OCI-LY1 (cell line): Measurements from ENCODE around the gene SAMD8.

ENCODE experiments used
- H2AFZ ChIP-seq: fragments of 200-600 bp; sonication (generic), shearing (Covaris generic); 2 replicates; pipeline ENCODE4 v1.6.0; 2014; ENCODE audit warnings: antibody characterized with exemption, mild to moderate bottlenecking, low read length
- H3F3A ChIP-seq: fragments of 200-600 bp; sonication (generic), shearing (Covaris generic); 2 replicates; pipeline ENCODE4 v1.6.0; 2014; ENCODE audit warnings: mild to moderate bottlenecking, antibody characterized with exemption, low read length, moderate library complexity; ENCODE audit not compliant: insufficient read depth
- H3K27ac ChIP-seq: fragments of 200-600 bp; sonication (generic); 2 replicates; pipeline ENCODE4 v1.5.1; 2014; ENCODE audit warnings: low read length, mixed run types, mild to moderate bottlenecking, low read depth; ENCODE audit not compliant: poor library complexity, severe bottlenecking
- H3K27me3 ChIP-seq: fragments of 200-600 bp; sonication (generic); 2 replicates; pipeline ENCODE4 v1.6.0; 2014; ENCODE audit warnings: antibody characterized with exemption, mild to moderate bottlenecking, low read length, moderate library complexity; ENCODE audit not compliant: insufficient read depth
- H3K36me3 ChIP-seq: fragments of 200-600 bp; sonication (generic); 2 replicates; pipeline ENCODE4 v1.6.1; 2014; ENCODE audit warnings: mild to moderate bottlenecking, antibody characterized with exemption, low read length, moderate library complexity, mixed read lengths; ENCODE audit not compliant: insufficient read depth
- H3K4me1 ChIP-seq: fragments of 200-600 bp; sonication (generic); 2 replicates; pipeline ENCODE4 v1.5.1; 2014; ENCODE audit warnings: mild to moderate bottlenecking, low read length, moderate library complexity; ENCODE audit not compliant: insufficient read depth, severe bottlenecking
- H3K4me2 ChIP-seq: fragments of 200-600 bp; sonication (generic), shearing (Covaris generic); 2 replicates; pipeline ENCODE4 v1.6.1; 2014; ENCODE audit warnings: low read length
- H3K4me3 ChIP-seq: fragments of 200-600 bp; sonication (generic); 2 replicates; pipeline ENCODE4 v1.5.1; 2014; ENCODE audit warnings: low read length, low read depth, mild to moderate bottlenecking, mixed read lengths; ENCODE audit not compliant: poor library complexity, severe bottlenecking
- H3K79me2 ChIP-seq: fragments of 200-600 bp; shearing (Covaris generic); 2 replicates; pipeline ENCODE4 v1.6.1; 2016; ENCODE audit warnings: mixed run types, low read length, mixed read lengths; ENCODE audit not compliant: insufficient read depth
- H3K9ac ChIP-seq: fragments of 200-600 bp; sonication (generic), shearing (Covaris generic); 2 replicates; pipeline ENCODE4 v1.6.1; 2014; ENCODE audit warnings: mild to moderate bottlenecking, low read length, mixed read lengths
- H3K9me2 ChIP-seq: fragments of 200-600 bp; sonication (generic), shearing (Covaris generic); 2 replicates; pipeline ENCODE4 v1.6.1; 2014; ENCODE audit warnings: low read depth, mild to moderate bottlenecking, low read length, mixed read lengths
- H3K9me3 ChIP-seq: fragments of 200-600 bp; shearing (Covaris generic); 2 replicates; pipeline ENCODE4 v1.6.1; 2014; ENCODE audit warnings: low read length, mixed read lengths
- H4K20me1 ChIP-seq: fragments of 200-600 bp; sonication (generic), shearing (Covaris generic); 2 replicates; pipeline ENCODE4 v1.6.0; 2016; ENCODE audit warnings: mild to moderate bottlenecking, low read length; ENCODE audit not compliant: insufficient read depth
- EZH2 ChIP-seq: fragments of 200-600 bp; sonication (generic), shearing (Covaris generic); IDR thresholded peaks from 2 replicates; pipeline ENCODE4 v1.8.0; 2017; ENCODE audit warnings: borderline replicate concordance, mixed run types, mild to moderate bottlenecking, antibody characterized with exemption, low read length, moderate library complexity, mixed read lengths
- TF ChIP-seq, protein P1 (sequence below): fragments of 200-600 bp; sonication (generic), shearing (Covaris generic); IDR thresholded peaks from 2 replicates; pipeline ENCODE4 v1.5.1; 2017; ENCODE audit warnings: mild to moderate bottlenecking, antibody characterized with exemption, low read length, moderate library complexity, mixed read lengths

SAMD8 gene

DNA sequence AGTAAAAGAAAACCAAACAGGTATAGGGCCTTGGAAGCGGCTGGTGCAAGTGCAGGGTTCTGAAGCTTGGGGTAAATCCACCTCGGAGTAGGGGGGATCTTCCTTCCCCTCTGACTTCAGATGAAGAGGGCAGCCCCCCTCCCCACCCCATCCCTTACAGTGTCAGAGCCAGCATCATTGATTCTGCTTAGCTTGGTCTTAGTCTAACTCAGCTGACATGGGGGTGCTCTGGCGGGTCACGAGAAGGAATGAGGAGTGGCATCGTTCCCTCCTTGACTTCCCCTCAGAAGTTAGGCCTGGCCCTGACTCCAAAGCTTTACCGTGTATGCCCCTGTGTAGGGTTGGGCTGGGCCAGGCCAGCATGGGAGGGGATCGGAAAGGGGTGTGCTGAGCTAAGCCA, 44.2 kb upstream of the SAMD8 start:
- H3K9me2 ChIP-seq, result no peaks in the 10 kb centered on the region
- TF ChIP-seq EZH2, result no peak
- TF ChIP-seq, protein P1, sequence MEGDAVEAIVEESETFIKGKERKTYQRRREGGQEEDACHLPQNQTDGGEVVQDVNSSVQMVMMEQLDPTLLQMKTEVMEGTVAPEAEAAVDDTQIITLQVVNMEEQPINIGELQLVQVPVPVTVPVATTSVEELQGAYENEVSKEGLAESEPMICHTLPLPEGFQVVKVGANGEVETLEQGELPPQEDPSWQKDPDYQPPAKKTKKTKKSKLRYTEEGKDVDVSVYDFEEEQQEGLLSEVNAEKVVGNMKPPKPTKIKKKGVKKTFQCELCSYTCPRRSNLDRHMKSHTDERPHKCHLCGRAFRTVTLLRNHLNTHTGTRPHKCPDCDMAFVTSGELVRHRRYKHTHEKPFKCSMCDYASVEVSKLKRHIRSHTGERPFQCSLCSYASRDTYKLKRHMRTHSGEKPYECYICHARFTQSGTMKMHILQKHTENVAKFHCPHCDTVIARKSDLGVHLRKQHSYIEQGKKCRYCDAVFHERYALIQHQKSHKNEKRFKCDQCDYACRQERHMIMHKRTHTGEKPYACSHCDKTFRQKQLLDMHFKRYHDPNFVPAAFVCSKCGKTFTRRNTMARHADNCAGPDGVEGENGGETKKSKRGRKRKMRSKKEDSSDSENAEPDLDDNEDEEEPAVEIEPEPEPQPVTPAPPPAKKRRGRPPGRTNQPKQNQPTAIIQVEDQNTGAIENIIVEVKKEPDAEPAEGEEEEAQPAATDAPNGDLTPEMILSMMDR, result no peak
- no peak overlapping the region for H3K4me2 ChIP-seq
- H3K9ac ChIP-seq, result no peak overlapping the region
- no peaks in the 10 kb centered on the region for H3K9me3 ChIP-seq
- peaks cover 5% of the 10 kb centered on the region for H3K4me1 ChIP-seq
- no peak overlapping the region for H2AFZ ChIP-seq
- no peaks in the 10 kb centered on the region for H3F3A ChIP-seq
- no peak overlapping the region for H3K4me3 ChIP-seq
- no peaks in the 10 kb centered on the region for H4K20me1 ChIP-seq
- H3K27ac ChIP-seq, result no peak overlapping the region
- no peaks in the 10 kb centered on the region; the same call in 1 of the 2 replicates for H3K36me3 ChIP-seq
- no peaks in the 10 kb centered on the region for H3K79me2 ChIP-seq
- no peaks in the 10 kb centered on the region; the same call in 1 of the 2 replicates for H3K27me3 ChIP-seq

DNA sequence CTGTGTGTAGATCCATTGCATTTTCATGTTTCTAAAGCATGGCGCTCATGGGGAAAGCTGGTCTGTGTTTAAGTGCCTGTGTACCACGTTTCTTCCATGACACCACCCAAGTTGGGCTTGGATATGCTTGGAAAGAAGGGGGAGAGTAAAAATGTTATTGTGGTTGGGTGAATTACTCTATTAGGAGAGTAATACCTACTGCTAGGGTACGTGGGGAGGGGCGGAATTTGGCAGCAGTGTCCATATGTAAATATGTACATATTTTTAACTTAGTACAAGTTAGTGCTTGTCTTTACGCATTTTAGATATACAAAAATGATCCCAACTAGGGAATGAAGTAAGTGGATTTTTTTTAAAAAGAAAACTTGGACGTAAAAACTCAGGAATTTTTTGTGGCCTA, 42.9 kb upstream of the SAMD8 start:
- Histone ChIP-seq H4K20me1 (no peaks in the 10 kb centered on the region), H3K9me2 (no peaks in the 10 kb centered on the region), H3K4me2 (no peak overlapping the region), H3K9ac (no peak overlapping the region), H3K4me1 (peaks cover 5% of the 10 kb centered on the region), H3K27me3 (no peaks in the 10 kb centered on the region; the same call in 1 of the 2 replicates), H3K9me3 (no peaks in the 10 kb centered on the region), H3K27ac (no peak overlapping the region), H3K4me3 (no peak overlapping the region), H3F3A (no peaks in the 10 kb centered on the region), H2AFZ (no peak overlapping the region), H3K79me2 (no peaks in the 10 kb centered on the region), H3K36me3 (no peaks in the 10 kb centered on the region; the same call in 1 of the 2 replicates)
- TF ChIP-seq, protein P1, result no peak
- no peak for TF ChIP-seq EZH2

DNA sequence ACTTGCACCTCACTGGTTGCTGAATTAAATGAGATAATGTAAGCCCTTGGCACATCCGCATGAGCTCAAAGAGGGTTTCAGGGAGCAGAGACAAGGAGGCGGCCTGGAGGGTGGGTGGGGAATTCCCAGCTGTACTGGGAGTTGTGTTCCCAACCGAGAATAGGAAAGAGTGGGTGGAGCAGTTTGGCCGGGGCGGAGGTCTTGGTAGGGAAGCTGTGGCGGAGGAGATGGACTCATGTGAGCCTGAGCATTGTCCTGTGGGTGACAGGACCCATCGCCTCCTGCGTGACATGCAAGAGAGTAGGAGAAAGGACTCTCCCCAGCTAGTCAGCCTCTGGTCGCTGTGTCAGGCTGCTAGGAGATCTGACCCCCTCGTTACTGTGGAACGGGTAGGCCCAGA, 41.0 kb upstream of the SAMD8 start:
- Histone ChIP-seq H3K9me2 (no peaks in the 10 kb centered on the region), H3K9me3 (no peaks in the 10 kb centered on the region), H3K4me2 (no peak overlapping the region), H3K79me2 (no peaks in the 10 kb centered on the region), H3K9ac (no peak overlapping the region), H3K36me3 (no peaks in the 10 kb centered on the region; the same call in 1 of the 2 replicates), H4K20me1 (no peaks in the 10 kb centered on the region), H3K4me1 (no peaks in the 10 kb centered on the region), H2AFZ (no peak overlapping the region), H3K27me3 (peaks cover 3% of the 10 kb centered on the region; the same call in 1 of the 2 replicates), H3K27ac (no peak overlapping the region), H3K4me3 (no peak overlapping the region), H3F3A (no peaks in the 10 kb centered on the region)
- TF ChIP-seq EZH2, result no peak
- TF ChIP-seq, protein P1, result no peak
